ENCODE measurements around the gene OPA1.

OPA1 gene

DNA sequence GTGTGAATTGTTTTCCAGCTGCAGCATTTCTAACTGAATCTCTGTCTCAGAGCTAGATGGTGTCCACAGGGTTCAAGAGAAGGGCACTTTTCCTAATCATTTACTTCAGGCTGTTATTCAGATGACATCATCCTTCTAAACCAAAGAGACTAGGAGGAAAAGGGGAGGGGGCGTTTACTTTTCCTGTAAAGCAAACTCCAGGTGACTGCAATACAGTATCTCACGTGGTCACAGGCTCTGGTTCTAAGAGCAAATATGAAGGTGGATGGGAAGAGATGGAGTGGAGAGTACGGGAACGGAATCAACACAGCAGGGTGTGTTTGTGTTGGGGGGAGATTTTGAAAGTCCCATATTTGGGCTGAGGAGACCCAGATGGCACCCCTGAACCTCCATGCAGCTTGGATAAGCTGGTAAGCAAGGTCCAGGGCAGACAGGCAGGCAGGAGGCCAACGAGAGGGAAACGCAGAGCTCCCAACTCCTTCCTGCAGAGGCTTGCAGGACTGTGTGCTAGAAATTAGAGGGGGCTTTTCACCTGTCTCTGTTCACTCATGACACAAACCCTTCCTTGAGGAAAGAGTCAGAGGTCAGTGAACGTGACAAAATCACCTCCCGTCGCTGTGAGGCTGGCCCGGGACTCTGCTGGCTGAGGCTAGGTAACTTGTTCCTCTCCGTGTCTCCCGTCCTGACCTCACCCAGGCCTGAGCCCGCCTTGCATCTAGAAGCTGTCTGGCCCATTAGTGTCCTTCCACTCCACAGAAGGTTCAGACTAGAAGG, 151.2 kb downstream of the OPA1 start:
- no peak for DNase-seq

DNA sequence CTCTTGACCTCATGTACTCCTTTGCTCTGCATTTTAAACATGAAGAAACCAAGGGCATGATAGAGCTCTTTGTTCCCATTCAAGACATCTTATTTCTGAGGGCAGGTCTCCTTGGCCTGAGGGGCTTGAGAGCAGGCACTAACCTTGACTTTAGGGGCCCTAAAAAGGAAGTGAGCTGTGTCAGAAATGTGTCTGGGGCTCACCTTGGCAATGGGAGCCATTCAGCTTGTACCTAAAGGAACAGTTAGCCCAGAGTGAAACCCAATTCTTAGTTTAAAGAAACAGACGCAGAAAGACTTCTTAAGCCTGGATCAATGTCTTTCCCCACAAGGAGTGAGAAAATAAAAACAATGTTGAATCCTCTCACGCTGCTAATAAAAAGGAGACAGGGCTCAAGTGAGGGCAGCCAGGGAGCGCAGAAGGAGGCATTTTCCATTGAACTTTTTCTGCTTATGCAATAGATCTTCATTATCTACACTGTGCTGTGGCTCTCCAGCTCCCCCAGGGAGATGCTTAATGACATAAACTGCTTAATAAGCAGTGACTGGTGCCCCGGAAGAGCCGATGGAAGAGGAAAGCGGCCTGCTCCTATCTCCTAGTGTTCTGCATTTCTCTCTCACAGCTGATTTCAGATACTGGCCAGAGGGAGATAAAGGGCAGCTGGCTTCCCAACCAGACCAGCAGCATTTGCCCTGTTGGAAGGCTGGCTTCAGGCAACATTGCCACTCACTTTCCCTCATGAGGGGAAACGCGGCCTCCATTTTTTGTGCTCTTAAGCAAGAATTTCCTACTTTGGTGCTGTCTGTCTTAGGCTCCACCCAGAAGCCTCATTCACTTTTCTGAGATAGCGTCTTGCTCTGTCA, 152.0 kb downstream of the OPA1 start:
- no peak for DNase-seq

DNA sequence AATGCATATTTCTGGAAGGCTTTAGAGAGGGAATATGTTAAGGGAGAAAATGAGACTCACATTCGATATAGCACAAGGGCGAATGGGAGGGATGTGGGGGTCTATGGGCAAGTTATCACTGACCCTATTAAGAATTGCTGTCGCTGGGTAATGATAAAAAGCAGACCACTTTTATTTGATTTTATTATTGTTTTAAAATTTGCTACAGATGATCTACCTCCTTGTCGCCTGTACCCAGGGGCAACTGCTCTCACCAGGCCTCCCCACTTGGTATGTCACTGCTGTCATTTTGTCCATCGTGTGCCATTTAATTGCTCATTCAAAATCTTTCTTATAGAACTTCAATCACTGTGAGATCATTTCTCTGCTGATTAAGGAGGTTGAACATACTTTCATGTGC, 153.8 kb downstream of the OPA1 start:
- DNase-seq: no peak

Measured in stimulated activated naive CD4-positive, alpha-beta T cell (primary cell).